CD14-positive monocyte (primary cell): Measurements from ENCODE around the gene MAK. TPM values are rescaled to one million over a fixed set of nuclear protein-coding genes. Genes with fewer than 3 reads are reported as not detected.
"Not testable (repeated sequence)": the region's sequence is repeated elsewhere in the genome, so short reads cannot be mapped to it uniquely, and the experiment has no call there.

Experiments
- DNase-seq, 3 donors: peaks; one replicate each; pipeline ENCODE4 v3.0.0-alpha.2; 2011 to 2022
- H2AFZ ChIP-seq: 2 replicates; pipeline ENCODE4 v1.6.0; 2012; ENCODE audit warnings: mild to moderate bottlenecking, low read depth, low read length, inconsistent platforms; ENCODE audit not compliant: insufficient read depth, poor library complexity, severe bottlenecking
- H3K27ac ChIP-seq, 2 donors: 1 replicate in 1 of 2; 2 replicates in 1 of 2; pipeline ENCODE4 v1.5.1; 2012 to 2013; ENCODE audit warnings: low read length in 2 of 2, control low read depth in 1 of 2, inconsistent platforms in 1 of 2, low read depth in 1 of 2, mild to moderate bottlenecking in 1 of 2
- H3K27me3 ChIP-seq, 2 donors: one replicate each; pipeline versions ENCODE4 v1.6.0 to v1.6.1; 2011 to 2013; ENCODE audit warnings: low read length in 2 of 2; ENCODE audit not compliant: control insufficient read depth in 2 of 2, insufficient read depth in 2 of 2
- H3K36me3 ChIP-seq, 2 donors: replicated peaks in 1 of 2; 1 replicate in 1 of 2; 2 replicates in 1 of 2; pipeline versions ENCODE4 v1.5.1 to v1.6.1; 2012 to 2013; ENCODE audit warnings: low read length in 2 of 2, control low read depth in 1 of 2, inconsistent platforms in 1 of 2, mild to moderate bottlenecking in 1 of 2; ENCODE audit not compliant: insufficient read depth in 2 of 2, control insufficient read depth in 1 of 2
- H3K4me1 ChIP-seq, 2 donors: 1 replicate in 1 of 2; 2 replicates in 1 of 2; pipeline versions ENCODE4 v1.5.1 to v1.6.1; 2012 to 2013; ENCODE audit warnings: low read length in 2 of 2, control low read depth in 1 of 2, inconsistent platforms in 1 of 2, mild to moderate bottlenecking in 1 of 2, moderate library complexity in 1 of 2; ENCODE audit not compliant: insufficient read depth in 2 of 2, control insufficient read depth in 1 of 2
- H3K4me2 ChIP-seq: replicated peaks from 2 replicates; pipeline ENCODE3; 2012; ENCODE audit warnings: low read length, moderate library complexity, mild to moderate bottlenecking; ENCODE audit not compliant: poor library complexity, severe bottlenecking; ENCODE audit errors: extremely low read depth
- H3K4me3 ChIP-seq, 3 experiments: fragments of 200-600 bp in 1 of 3; sonication (generic) in 1 of 3; replicated peaks in 1 of 3; 1 replicate in 2 of 3; 2 replicates in 1 of 3; pipeline ENCODE4 v1.5.1; 2011 to 2013; ENCODE audit warnings: low read length in 3 of 3, mild to moderate bottlenecking in 3 of 3, control low read depth in 2 of 3, low read depth in 2 of 3, inconsistent platforms in 1 of 3, moderate library complexity in 1 of 3
- H3K79me2 ChIP-seq: 2 replicates; pipeline ENCODE4 v1.6.0; 2012; ENCODE audit warnings: mild to moderate bottlenecking, control low read depth, inconsistent platforms, low read length, moderate library complexity; ENCODE audit not compliant: insufficient read depth
- H3K9ac ChIP-seq: 2 replicates; pipeline ENCODE4 v1.6.0; 2017; ENCODE audit warnings: low read length, mild to moderate bottlenecking; ENCODE audit not compliant: insufficient read depth, poor library complexity, severe bottlenecking
- H3K9me3 ChIP-seq, 2 donors: replicated peaks in 1 of 2; 1 replicate in 1 of 2; 2 replicates in 1 of 2; pipeline versions ENCODE4 v1.5.1 to v1.6.1; 2012 to 2013; ENCODE audit warnings: low read length in 2 of 2, control low read depth in 1 of 2; ENCODE audit not compliant: control insufficient read depth in 1 of 2, insufficient read depth in 1 of 2
- H4K20me1 ChIP-seq: 2 replicates; pipeline ENCODE4 v1.6.0; 2012; ENCODE audit warnings: mild to moderate bottlenecking, low read length, control low read depth, moderate library complexity; ENCODE audit not compliant: insufficient read depth
- H3K27ac Mint-ChIP-seq, 7 donors: one replicate each; pipeline ENCODE4 v1.8.0; 2020; ENCODE audit warnings: mild to moderate bottlenecking in 7 of 7, mixed read lengths in 7 of 7, moderate library complexity in 6 of 7, inconsistent platforms in 2 of 7
- H3K27me3 Mint-ChIP-seq, 3 donors: one replicate each; pipeline ENCODE4 v1.8.0; 2021 to 2022; ENCODE audit warnings: low read depth in 3 of 3, mild to moderate bottlenecking in 3 of 3, mixed read lengths in 3 of 3, moderate library complexity in 3 of 3, inconsistent platforms in 1 of 3
- H3K36me3 Mint-ChIP-seq, 2 donors: one replicate each; pipeline ENCODE4 v1.8.0; 2020; ENCODE audit warnings: mixed read lengths in 2 of 2, inconsistent platforms in 1 of 2, mild to moderate bottlenecking in 1 of 2
- H3K4me1 Mint-ChIP-seq: one replicate; pipeline ENCODE4 v1.8.0; 2020; ENCODE audit warnings: mild to moderate bottlenecking, mixed read lengths
- H3K4me3 Mint-ChIP-seq, 2 donors: one replicate each; pipeline ENCODE4 v1.8.0; 2020; ENCODE audit warnings: mild to moderate bottlenecking in 2 of 2, mixed read lengths in 2 of 2, moderate library complexity in 1 of 2
- H3K9me3 Mint-ChIP-seq, 7 donors: one replicate each; pipeline ENCODE4 v1.8.0; 2020 to 2022; ENCODE audit warnings: mixed read lengths in 7 of 7, mild to moderate bottlenecking in 6 of 7, moderate library complexity in 6 of 7, inconsistent platforms in 2 of 7
- CTCF ChIP-seq: fragments of 200-600 bp; IDR thresholded peaks from one replicate; pipeline ENCODE4 v1.8.0; 2022; ENCODE audit warnings: antibody characterized with exemption, mild to moderate bottlenecking
- WGBS: methylation state at CpG from one replicate; pipeline ENCODE4 v1.1.5; 2013; ENCODE audit warnings: missing lambda C conversion rate; ENCODE audit not compliant: insufficient coverage; 5-methylcytosine and 5-hydroxymethylcytosine counted together
- intact Hi-C, 2 donors: fragments of 100-400 bp; cut with micrococcal nuclease; formaldehyde crosslinking; loops; one replicate each; pipeline versions ENCODE4 v1.15.0 to v1.15.1; 2023
- polyA plus RNA-seq, 3 donors: library from polyadenylated mRNA; depleted of rRNA in 1 of 3; unstranded in 2 of 3; stranded (reverse) in 1 of 3; fragments of 300-500 nt in 2 of 3; fragments of >200 nt in 1 of 3; fragmentation: Illumina TruSeq in 2 of 3; gene quantifications; 1 replicate in 2 of 3; 2 replicates in 1 of 3; pipeline ENCODE4 v1.2.3, GENCODE V29; 2012 to 2021

Gene MAK
- polyA plus RNA-seq, 3 donors = 0.68 to 1.4 (median 0.76) TPM

- no peak overlapping the region for H3K27ac Mint-ChIP-seq
- Histone ChIP-seq H4K20me1 (no peaks in the 10 kb centered on the region), H2AFZ (no peak overlapping the region), H3K27me3 (no peaks in the 10 kb centered on the region), H3K9me3 (no peaks in the 10 kb centered on the region), H3K4me3 (no peak overlapping the region), H3K9ac (no peak overlapping the region), H3K4me2 (no peak overlapping the region), H3K79me2 (no peaks in the 10 kb centered on the region), H3K4me1 (no peaks in the 10 kb centered on the region), H3K27ac (no peak overlapping the region), H3K36me3 (no peaks in the 10 kb centered on the region)
- no peaks in the 10 kb centered on the region for H3K4me1 Mint-ChIP-seq
- H3K4me3 Mint-ChIP-seq = no peak overlapping the region
- H3K9me3 Mint-ChIP-seq = peaks cover 0 to 5% (median 2%) of the 10 kb centered on the region in 7 donors
- DNase-seq = no peak
- TF ChIP-seq CTCF = no peak
- WGBS = 86% methylated on average over 2 of the region's 3 CpGs
- intact Hi-C loops = no loop called here
- H3K27me3 Mint-ChIP-seq = peaks cover 3 to 7% (median 6%) of the 10 kb centered on the region in 3 donors
- no peaks in the 10 kb centered on the region for H3K36me3 Mint-ChIP-seq
Observed at GRCh38 chr6:10867952-10868351, 29.6 kb upstream of the MAK start.

- WGBS = no CpG with 5 or more reads among the region's 3 CpGs
- H3K9me3 Mint-ChIP-seq, H3K27me3 Mint-ChIP-seq, DNase-seq, H3K4me1 ChIP-seq, H4K20me1 ChIP-seq, H3K27ac Mint-ChIP-seq, H3K9ac ChIP-seq, H3K4me2 ChIP-seq, H3K4me3 Mint-ChIP-seq, H2AFZ ChIP-seq, H3K27me3 ChIP-seq, H3K36me3 ChIP-seq, H3K27ac ChIP-seq, H3K4me1 Mint-ChIP-seq, H3K79me2 ChIP-seq, H3K36me3 Mint-ChIP-seq, H3K4me3 ChIP-seq, intact Hi-C loops, H3K9me3 ChIP-seq: not testable (repeated sequence)
Observed at GRCh38 chr6:10866709-10867108, 28.4 kb upstream of the MAK start.

- H2AFZ ChIP-seq, H3K4me1 Mint-ChIP-seq, H3K9ac ChIP-seq, H3K79me2 ChIP-seq, DNase-seq, H3K27me3 ChIP-seq, H3K36me3 ChIP-seq, intact Hi-C loops, H3K4me2 ChIP-seq, H3K27me3 Mint-ChIP-seq, H3K9me3 ChIP-seq, H3K9me3 Mint-ChIP-seq, H3K4me3 Mint-ChIP-seq, H3K27ac Mint-ChIP-seq, H3K4me3 ChIP-seq, H3K27ac ChIP-seq, H4K20me1 ChIP-seq, H3K36me3 Mint-ChIP-seq, H3K4me1 ChIP-seq: not testable (repeated sequence)
- 100% methylated on average over 2 of the region's 7 CpGs for WGBS
Observed at GRCh38 chr6:10863031-10863430, 24.7 kb upstream of the MAK start.
